Parathyroid adenoma (tissue), 2 donors: ENCODE data around the gene AIMP1.

Experiments used
- H2AFZ ChIP-seq: fragments of 300-600 bp; sonication (generic); one replicate; pipeline ENCODE4 v1.7.0; 2017; ENCODE audit warnings: antibody characterized with exemption, mild to moderate bottlenecking
- H3K27ac ChIP-seq: fragments of 300-600 bp; sonication (generic); one replicate; pipeline ENCODE4 v1.7.0; 2017
- H3K27me3 ChIP-seq: fragments of 300-600 bp; sonication (generic); one replicate; pipeline ENCODE4 v1.7.0; 2017; ENCODE audit warnings: low read length; ENCODE audit not compliant: control insufficient read depth, insufficient read depth
- H3K36me3 ChIP-seq: fragments of 300-600 bp; sonication (generic); one replicate; pipeline ENCODE4 v1.7.0; 2017; ENCODE audit warnings: low read length; ENCODE audit not compliant: control insufficient read depth, insufficient read depth
- H3K4me1 ChIP-seq: fragments of 300-600 bp; sonication (generic); one replicate; pipeline ENCODE4 v1.7.0; 2017; ENCODE audit warnings: control low read depth
- H3K4me2 ChIP-seq: fragments of 300-600 bp; sonication (generic); one replicate; pipeline ENCODE4 v1.7.0; 2017; ENCODE audit warnings: low read length
- H3K4me3 ChIP-seq: fragments of 300-600 bp; sonication (generic); one replicate; pipeline ENCODE4 v1.7.0; 2017; ENCODE audit warnings: low read depth, low read length
- H3K79me2 ChIP-seq: fragments of 300-600 bp; sonication (generic); one replicate; pipeline ENCODE4 v1.7.0; 2017; ENCODE audit warnings: control low read depth
- H3K9ac ChIP-seq: fragments of 300-600 bp; sonication (generic); one replicate; pipeline ENCODE4 v1.7.0; 2017; ENCODE audit warnings: mild to moderate bottlenecking
- H3K9me3 ChIP-seq: fragments of 300-600 bp; sonication (generic); one replicate; pipeline ENCODE4 v1.7.0; 2017; ENCODE audit warnings: low read length; ENCODE audit not compliant: control insufficient read depth
- CTCF ChIP-seq: fragments of 300-600 bp; sonication (generic); IDR thresholded peaks from one replicate; pipeline ENCODE4 v1.7.0; 2017; ENCODE audit warnings: antibody characterized with exemption, mild to moderate bottlenecking
- donor health status: primary hyperparathyroidism.

AIMP1 gene

GRCh38 chr4:106343865-106344646 lies 27.7 kb downstream of the AIMP1 start:
- Histone ChIP-seq H3K4me3 (no peak overlapping the region), H3K27me3 (no peaks in the 10 kb centered on the region), H3K79me2 (no peaks in the 10 kb centered on the region), H2AFZ (no peak overlapping the region), H3K27ac (no peak overlapping the region), H3K4me1 (no peaks in the 10 kb centered on the region), H3K9me3 (no peaks in the 10 kb centered on the region), H3K9ac (no peak overlapping the region), H3K36me3 (no peaks in the 10 kb centered on the region), H3K4me2 (no peak overlapping the region)
- TF ChIP-seq CTCF, result no peak

- Histone ChIP-seq H3K9me3 (no peaks in the 10 kb centered on the region), H3K27ac (no peak overlapping the region), H3K27me3 (no peaks in the 10 kb centered on the region), H3K4me3 (no peak overlapping the region), H3K79me2 (no peaks in the 10 kb centered on the region), H2AFZ (no peak overlapping the region), H3K4me2 (no peak overlapping the region), H3K36me3 (no peaks in the 10 kb centered on the region), H3K4me1 (no peaks in the 10 kb centered on the region), H3K9ac (no peak overlapping the region)
- TF ChIP-seq CTCF, result no peak
Measured at GRCh38 chr4:106344647-106344970, 28.3 kb downstream of the AIMP1 start.

- Histone ChIP-seq H3K9ac (no peak overlapping the region), H3K27ac (no peak overlapping the region), H3K27me3 (no peaks in the 10 kb centered on the region), H2AFZ (no peak overlapping the region), H3K4me3 (no peak overlapping the region), H3K4me2 (no peak overlapping the region), H3K79me2 (no peaks in the 10 kb centered on the region), H3K9me3 (no peaks in the 10 kb centered on the region), H3K4me1 (no peaks in the 10 kb centered on the region), H3K36me3 (no peaks in the 10 kb centered on the region)
- no peak for TF ChIP-seq CTCF
Measured at GRCh38 chr4:106347167-106347566, 30.8 kb downstream of the AIMP1 start.

GRCh38 chr4:106351016-106351415 lies 34.7 kb downstream of the AIMP1 start:
- Histone ChIP-seq H3K36me3 (no peaks in the 10 kb centered on the region), H3K9ac (no peak overlapping the region), H3K4me3 (no peak overlapping the region), H3K79me2 (no peaks in the 10 kb centered on the region), H3K4me2 (no peak overlapping the region), H2AFZ (no peak overlapping the region), H3K27me3 (no peaks in the 10 kb centered on the region), H3K4me1 (no peaks in the 10 kb centered on the region), H3K27ac (no peak overlapping the region), H3K9me3 (no peaks in the 10 kb centered on the region)
- TF ChIP-seq CTCF, result no peak

- Histone ChIP-seq H3K4me2 (no peak overlapping the region), H3K4me3 (no peak overlapping the region), H2AFZ (no peak overlapping the region)
Measured at GRCh38 chr4:106353786-106354185, 37.4 kb downstream of the AIMP1 start.

More at GRCh38 chr4:106353786-106354185, 37.4 kb downstream of the AIMP1 start:
- H3K27ac ChIP-seq, result no peak overlapping the region
- no peak overlapping the region for H3K9ac ChIP-seq
- H3K27me3 ChIP-seq, result no peaks in the 10 kb centered on the region
- no peak for TF ChIP-seq CTCF
- H3K36me3 ChIP-seq, result no peaks in the 10 kb centered on the region
- H3K79me2 ChIP-seq, result no peaks in the 10 kb centered on the region
- no peaks in the 10 kb centered on the region for H3K4me1 ChIP-seq
- H3K9me3 ChIP-seq, result no peaks in the 10 kb centered on the region
